GM11168 (cell line): ENCODE measurements around the gene HDAC9.

Experiments used
- in situ Hi-C: fragments of 300-500 bp; cut with MboI; formaldehyde crosslinking; loops from one replicate; pipeline ENCODE4 v1.12.0; 2022; ENCODE audit warnings: low sequenced_read_pairs; ENCODE audit not compliant: unreplicated experiment

Gene HDAC9

DNA sequence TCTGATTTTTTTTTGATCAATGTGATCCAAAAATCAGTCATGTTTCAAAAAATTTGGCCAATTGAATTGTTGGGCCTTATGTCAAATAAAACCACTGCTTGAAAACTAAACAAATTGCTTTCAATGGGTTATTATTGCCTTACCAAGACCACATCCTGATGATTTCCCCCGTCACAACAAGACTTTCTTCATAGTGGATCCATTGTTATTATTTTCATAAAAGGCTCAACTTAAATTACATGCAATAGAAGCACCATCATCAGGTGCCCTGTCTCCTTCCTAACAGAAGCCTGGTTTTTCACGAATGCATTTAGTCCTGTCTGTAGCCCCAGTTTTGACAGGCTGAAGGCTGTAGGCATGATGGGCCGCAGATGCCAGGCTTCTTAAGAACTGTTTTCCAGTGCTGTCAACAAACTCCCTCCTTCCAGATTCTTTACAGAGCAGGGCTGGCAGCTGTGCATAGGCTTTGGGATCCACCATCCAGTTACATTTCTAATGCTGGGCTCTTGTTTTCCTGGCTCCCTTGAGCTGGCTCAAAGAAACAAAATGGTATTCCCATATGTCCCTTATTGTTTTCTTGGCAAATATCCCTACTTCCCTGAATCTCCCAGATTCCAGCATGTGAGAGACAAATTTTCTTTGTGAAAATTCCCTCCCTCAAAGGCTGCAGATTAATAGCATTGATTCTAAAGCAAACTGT lies 319.9 kb downstream of the HDAC9 start:
- in situ Hi-C loops: no loop called here

DNA sequence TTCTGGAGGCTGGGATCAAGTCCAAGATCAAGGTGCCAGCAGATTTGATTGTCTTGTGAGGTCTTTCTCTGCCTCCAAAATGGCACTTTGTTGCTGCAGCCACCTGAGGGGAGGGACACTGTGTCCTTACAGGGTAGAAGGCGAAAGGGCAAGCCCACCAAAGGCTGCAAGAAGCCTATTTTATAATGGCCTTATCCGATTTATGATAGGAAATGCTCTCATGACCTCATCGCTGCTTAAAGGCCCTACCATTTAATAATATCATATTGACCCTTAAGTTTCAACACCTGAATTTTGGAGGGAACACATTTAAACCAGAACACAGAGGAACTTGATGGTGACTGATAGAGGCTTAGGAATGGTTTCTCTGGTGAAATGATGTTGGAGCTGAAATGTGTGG lies 325.4 kb downstream of the HDAC9 start:
- in situ Hi-C loops: no loop called here

DNA sequence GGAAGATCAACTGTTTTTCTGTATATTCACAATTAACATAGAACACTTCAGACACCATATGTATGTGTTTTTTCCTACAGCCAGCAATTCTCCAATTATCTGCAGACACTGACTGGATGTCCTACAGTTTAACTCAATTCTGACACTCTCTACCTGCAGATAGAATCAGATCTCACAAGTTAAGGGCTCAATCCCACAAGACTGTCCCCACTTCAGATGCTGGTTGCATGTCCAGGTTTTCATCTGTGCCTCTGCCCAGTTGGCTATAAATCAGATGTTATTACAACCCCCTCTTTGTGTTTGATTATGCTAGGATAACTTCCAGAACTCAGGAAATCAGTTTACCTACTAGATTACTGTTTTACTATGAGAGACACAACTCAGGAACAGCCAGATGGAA lies 326.0 kb downstream of the HDAC9 start:
- in situ Hi-C loops: no loop called here

DNA sequence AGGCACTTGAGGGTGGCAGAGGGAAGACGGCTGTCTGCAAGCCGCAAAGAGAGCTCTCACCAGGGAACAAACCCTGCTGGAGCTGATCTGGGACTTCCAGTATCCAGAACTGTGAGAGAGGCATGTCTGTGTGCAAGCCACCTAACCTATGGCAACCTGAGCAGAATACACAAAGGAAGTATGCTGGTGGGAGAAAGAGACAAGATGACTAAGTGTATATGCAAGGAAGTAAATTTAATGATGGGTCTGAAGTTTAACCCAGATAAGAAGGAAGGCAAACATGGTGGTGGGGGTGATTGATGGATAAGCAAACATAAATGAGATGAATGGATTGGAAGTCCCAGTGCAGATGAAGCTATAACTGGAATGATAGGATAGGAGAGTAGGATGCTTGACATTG lies 328.6 kb downstream of the HDAC9 start:
- in situ Hi-C loops: no loop called here

DNA sequence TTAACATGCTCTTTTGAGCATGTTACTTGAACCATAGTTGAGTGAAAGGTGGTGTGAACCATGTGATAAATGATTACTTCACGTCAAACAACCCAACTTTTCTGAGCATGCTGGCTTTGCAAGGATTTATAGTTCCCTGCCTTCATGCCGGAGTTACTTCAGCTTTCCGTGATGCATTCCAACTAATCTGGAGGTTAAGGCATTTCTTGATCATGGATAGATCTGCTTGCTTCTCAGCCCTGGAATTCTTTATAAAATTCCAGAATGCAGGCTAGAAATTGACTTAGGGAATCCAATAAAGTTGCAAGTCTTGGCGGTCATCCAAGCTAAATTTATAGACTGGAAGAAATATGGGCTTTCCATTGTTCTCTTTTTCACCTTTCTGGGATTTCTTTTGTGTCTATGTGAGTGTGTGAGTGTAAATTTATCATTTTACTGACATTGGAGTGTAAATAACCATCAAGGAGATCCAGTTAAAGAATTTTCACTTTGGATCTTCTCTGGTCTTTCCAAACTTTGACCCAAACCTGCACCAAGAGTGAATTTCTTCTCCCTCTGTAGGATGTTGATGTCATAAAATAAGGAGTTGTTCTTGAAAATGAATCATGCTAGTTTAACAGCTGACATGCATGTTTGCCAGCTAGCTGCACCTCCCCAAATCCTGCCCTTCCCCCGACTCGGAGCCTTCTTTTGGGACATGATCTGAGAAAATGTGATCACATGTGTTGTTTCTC lies 332.9 kb downstream of the HDAC9 start:
- in situ Hi-C loops: no loop called here

DNA sequence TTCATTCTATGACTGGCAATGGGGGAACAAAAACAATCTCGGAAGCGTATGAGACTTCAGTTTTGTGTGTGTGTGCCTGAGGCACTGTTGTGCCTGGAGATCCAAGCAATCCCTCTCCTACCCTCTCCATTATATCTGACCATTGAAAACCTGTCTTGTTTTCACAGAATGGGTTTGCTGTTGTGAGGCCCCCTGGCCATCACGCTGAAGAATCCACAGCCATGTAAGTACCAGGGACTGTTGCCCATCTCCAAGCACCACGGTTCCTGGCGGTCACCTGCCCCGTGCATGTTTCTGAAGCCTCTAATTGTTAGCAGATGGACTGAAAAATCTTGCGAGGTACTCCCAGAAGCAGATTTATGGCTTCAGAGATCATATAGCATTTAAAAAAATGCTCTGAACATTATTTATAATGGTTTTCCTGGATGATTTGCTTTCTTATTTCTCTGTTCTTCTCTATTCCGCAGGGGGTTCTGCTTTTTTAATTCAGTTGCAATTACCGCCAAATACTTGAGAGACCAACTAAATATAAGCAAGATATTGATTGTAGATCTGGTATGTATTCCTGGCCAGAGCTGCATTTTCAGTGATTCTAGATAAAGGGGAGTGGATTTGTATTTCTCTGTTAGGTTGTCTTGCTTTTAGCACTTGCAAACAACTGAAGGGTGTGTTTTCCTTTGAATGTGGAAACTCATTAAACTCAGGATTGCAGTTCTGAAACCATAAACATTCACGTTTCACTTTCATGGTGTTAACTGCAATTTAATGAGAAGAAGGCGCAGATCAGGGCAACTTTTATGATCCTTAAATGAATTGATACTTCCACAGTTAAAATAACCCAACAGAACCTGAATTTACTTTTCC lies 333.7 kb downstream of the HDAC9 start:
- in situ Hi-C loops: no loop called here

DNA sequence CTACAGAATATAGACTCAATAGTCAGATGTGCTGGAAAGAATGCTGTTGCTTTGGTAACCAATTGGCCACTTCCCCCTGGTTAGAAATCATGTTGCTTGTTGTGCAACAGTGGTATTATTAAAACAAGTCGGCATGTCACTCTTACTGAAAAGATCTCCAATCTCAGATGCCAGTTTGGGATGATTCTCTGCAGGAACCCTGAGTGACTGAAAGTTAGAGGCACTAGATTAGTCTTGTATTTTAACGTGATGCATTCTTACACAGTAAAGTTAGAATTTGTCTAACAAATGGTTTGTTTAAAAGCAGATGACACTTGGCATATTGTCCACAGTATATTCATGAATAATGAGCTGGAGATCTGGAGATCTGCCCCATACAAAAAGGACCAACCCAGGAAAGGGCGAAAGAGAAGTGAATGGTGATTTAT lies 334.3 kb downstream of the HDAC9 start:
- in situ Hi-C loops: no loop called here

DNA sequence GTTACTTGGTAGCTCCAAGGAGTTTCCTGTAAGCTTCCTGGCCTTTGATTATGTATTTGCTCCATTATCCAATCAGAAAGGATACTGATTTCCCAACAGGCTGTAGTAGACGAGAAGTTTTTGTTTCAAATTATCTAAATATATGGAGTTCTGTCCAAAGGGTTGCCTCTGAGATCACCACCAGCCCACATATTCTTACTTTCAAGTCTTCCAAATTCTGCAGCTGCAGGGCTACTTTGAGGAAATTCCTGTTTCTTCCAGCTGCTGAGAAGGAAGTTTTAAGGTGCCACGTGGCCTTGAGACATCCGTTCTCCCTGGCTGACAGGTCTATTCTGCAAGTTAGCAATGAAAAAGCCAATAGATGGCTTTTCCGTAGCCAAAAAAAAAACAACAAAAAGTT lies 335.9 kb downstream of the HDAC9 start:
- in situ Hi-C loops: no loop called here

DNA sequence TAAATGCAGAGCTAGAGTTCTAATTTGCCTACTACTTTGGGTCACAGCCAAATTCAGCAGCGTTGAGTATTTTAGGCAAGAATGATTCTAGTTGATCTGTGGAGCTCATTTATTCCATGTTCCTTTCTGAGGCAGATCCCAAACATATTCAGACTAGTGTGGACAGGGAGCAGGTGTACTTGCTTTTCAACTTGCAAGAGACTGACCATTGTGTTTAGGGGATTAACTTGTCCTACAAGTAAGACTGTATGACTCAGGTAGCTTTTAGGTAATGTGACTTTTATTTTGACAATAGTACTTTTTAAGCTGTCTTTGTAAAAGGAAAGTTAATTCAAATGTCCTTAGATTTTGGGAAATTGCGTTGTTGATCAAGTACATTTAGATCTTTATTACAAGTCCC lies 336.4 kb downstream of the HDAC9 start:
- in situ Hi-C loops: no loop called here

DNA sequence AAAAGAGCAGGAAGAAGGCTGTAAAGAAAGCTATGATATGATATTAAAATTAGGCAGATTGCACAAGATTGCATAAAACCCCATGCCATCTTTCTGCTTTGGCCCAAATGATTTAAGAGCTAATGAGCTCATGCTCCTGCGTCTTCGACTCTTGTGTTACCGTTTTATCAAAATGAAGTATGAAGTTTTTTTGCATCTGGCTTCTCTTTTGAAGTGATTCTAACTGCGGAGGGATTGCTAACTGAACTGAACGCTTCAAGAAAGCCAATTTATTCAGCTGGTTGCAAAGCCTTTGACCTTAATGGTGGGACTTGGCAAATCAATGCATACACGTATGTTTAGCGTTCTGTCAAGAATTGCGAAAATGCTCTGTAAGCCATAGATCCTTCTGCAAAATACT lies 339.0 kb downstream of the HDAC9 start:
- in situ Hi-C loops: no loop called here

DNA sequence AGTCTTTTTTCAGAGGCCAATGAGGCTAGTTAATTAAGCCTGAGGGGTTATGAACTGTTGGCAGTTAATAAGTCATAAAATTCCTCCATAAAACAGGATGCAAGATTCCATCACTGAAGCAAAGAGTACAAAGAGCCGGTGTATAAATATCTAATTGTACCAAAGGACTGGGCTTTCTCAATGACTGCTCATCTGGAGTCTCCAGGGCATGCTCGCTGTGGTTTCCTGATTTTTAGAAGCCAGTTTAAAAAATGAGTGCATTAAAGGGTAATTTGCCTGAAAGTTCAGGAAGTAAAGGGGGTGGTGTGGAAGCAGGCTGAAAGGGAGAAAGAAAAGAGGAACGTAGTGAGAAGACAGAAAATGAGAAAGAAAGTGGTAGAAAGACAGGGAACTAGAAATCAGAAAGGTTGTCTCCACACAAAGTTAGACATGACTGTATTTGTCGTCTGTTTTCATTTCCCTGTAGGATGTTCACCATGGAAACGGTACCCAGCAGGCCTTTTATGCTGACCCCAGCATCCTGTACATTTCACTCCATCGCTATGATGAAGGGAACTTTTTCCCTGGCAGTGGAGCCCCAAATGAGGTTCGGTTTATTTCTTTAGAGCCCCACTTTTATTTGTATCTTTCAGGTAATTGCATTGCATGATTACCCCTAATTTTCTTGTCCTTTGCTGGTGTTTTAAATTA lies 339.6 kb downstream of the HDAC9 start:
- in situ Hi-C loops: no loop called here

DNA sequence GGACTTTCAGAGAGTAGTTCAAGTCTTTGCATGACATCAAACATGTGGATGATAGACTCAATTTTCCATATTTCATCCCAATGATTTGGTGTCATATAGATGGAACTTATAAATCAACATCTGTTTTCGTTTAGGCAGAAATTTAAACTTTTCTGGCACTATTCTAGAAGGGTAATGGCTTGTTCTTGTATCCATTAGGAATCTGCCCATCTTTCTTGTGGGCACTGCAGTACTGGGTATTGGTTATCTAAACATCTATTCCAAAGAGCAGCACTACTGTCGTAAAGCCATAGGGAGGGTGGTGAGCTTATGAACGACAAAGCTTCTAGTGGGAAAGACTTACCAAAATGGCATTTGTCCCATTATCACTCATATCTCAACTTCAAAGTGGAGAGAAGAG lies 348.4 kb downstream of the HDAC9 start:
- in situ Hi-C loops: no loop called here

DNA sequence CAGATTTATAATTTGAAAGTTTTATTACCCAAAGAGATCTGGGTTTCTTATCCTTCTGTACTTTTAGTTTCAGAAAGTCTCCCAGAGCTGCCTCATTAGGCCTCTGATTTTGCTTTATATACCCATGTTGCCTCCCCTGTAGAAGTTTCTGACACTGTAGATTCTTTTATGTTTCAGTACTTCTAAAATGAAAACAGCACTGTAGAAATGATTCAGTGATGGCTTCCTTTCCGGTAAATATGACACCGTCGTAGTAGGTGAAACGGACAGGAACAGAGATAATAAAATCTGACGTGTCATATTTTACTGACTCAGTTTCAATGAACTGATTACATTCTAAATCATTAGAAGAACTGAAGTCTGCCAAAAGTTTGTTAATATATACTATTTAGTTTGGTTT lies 349.2 kb downstream of the HDAC9 start:
- in situ Hi-C loops: no loop called here

DNA sequence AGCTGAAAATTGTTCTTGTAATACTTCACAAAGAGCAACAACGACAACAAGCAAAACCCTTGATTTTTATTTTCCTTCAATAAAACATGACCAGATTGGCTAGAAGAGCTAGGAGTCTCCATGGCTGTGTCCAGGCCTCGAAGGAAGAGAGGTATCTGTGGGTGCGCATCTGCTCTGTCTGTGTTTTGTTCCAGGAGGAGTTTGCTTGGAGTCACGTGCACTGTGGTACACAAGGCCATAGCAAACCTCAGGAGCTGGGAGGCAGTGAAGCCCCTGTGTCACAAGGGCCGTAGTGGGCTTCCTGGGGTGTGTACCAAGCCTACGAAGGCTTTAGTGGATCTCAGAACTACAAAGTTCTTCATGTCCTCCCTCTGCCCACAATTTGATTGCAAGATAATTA lies 350.2 kb downstream of the HDAC9 start:
- in situ Hi-C loops: no loop called here

DNA sequence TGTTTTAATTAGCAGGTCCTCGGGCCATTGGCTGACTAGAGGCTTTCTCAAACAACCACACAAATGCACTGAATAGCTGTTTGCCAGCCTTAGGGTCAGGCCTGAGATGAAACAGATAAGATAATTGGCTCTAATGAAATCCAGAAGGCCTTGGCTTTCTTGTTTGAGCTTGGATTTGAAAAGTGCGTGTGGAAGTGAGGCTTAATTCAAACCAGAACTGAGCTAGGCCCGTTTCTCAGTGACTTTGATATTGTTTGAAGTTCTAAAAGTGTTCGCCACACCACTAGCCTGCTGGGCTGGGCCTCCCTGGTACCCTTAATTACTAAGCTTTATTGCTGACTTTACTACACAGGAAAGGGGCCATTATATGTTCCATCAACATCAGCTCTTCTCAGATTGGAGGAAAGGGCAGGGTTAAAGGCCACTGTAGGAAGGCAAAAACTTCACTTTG lies 351.2 kb downstream of the HDAC9 start:
- in situ Hi-C loops: no loop called here

DNA sequence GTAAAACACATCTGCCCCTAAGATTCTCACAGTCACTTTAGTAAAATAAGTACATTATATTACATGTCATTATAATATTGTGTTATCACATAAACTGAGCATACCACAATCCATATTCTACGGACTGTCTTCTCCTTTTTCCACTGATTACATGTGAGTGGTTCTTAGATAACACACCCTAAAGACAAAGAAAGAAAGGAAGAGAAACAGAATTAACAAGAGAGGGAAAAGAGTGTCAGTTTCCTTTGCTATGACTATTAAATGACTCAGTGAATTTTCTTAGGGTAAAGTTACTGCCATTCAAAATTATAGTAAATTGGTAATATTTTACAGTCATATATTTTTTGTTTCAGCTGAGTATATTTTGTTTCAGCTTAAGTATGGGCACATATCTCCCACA lies 353.6 kb downstream of the HDAC9 start:
- in situ Hi-C loops: no loop called here

DNA sequence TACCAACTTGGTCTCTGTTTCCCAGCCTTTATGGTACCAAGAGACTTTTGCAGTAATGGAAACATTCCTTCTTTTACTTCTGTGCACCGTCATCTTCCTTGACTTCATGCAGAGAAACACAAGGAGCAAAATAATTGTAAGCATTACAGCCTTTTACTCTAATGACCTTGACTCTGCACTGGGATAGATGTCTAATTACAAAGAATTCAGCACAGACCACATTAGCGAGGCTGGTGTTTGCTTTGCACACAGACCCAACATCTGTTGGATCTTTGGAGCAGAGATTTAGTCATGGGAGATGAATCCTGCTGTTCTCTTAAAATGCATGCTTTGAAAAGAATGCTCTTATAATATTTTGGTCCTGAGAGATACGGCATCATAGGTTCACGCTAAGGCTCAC lies 360.2 kb downstream of the HDAC9 start:
- in situ Hi-C loops: no loop called here

DNA sequence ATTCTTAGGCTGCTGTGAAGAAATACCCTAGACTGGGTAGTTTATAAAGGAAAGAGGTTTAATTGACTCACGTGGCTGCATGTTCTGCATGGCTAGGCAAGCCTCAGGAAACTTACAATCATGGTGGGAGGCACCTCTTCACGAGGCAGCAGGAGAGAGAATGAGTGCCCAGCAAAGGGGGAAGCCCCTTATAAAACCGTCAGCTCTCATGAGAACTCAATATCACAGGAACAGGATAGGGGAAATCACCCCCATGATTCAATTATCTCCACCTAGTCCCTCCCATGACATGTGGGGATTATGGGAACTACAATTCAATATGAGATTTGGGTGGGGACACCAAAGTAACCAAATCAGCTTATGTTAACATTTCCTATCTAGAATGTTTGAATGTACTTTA lies 362.7 kb downstream of the HDAC9 start:
- in situ Hi-C loops: no loop called here

DNA sequence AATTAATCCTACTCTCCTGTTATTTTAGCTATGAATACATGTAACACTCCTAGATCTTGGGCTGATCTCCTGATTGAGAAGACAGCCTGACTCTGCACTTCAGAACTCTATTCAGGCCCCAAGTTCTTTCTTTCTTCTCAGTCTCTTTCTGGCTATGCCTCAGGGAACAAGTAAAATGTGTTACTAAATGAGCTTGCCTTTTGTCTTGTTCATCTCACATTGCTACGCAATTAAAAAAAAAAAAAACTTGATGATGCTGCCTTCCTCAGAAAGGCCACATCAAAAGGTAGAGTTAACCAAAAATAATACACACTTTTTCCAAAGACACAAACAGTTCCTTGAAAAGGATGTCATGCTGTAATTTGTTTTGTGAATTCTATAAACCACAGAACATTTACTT lies 363.8 kb downstream of the HDAC9 start:
- in situ Hi-C loops: no loop called here

DNA sequence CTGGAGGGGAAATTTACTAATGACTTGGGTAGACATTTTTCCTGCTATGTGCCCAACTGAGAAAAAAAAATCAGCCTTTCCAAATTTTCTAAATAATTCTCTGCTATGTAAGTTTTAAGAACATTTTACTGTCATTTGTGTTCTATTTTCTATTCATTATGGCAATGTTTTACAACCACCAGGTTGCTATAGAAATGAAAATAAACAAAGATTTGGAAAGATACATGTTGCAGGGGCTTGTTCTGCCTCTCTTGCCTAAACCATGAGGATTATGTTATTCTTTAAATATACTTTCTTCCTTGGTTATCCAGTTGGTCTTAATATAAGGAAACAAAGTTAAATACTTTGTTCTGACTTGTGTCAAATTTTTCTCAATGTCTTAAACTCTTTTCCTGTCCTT lies 364.7 kb downstream of the HDAC9 start:
- in situ Hi-C loops: no loop called here
